Mammary epithelial cell (primary cell): ENCODE results near the gene NDUFAF2.

ENCODE experiments used
- EZH2 ChIP-seq: IDR thresholded peaks from 2 replicates; pipeline ENCODE4 v1.6.1; 2012; ENCODE audit warnings: low read length, inconsistent platforms, borderline replicate concordance
- TF ChIP-seq, protein P1 (sequence below), 2 donors: IDR thresholded peaks in 1 of 2; conservative IDR thresholded peaks in 1 of 2; 2 replicates each; pipeline ENCODE4 v1.5.1; 2011 to 2012; ENCODE audit warnings: inconsistent platforms in 2 of 2, low read length in 2 of 2, mild to moderate bottlenecking in 2 of 2, control low read depth in 1 of 2, low read depth in 1 of 2; ENCODE audit not compliant: insufficient read depth in 1 of 2; ENCODE audit errors: extremely low read depth in 1 of 2

DNA sequence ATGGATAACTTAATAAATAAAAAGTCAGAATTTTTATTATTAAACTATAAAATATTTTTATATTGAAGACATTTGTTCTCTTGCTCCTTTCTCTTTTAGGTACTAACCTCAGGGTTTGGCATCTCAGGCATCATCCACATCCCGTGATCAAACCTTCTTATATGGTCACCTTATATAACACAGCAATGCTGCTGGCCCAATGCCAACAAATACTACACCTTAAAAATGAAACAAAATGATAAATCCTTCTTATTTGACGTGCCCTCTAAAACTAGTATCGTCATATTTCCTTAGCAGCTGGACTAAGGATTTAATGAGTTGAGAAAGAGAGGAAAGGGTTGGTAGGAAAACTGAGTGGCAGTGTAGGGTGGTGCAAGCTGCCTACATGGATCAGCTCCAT is 56.6 kb downstream of the NDUFAF2 start:
- no peak for TF ChIP-seq EZH2
- TF ChIP-seq, protein P1, sequence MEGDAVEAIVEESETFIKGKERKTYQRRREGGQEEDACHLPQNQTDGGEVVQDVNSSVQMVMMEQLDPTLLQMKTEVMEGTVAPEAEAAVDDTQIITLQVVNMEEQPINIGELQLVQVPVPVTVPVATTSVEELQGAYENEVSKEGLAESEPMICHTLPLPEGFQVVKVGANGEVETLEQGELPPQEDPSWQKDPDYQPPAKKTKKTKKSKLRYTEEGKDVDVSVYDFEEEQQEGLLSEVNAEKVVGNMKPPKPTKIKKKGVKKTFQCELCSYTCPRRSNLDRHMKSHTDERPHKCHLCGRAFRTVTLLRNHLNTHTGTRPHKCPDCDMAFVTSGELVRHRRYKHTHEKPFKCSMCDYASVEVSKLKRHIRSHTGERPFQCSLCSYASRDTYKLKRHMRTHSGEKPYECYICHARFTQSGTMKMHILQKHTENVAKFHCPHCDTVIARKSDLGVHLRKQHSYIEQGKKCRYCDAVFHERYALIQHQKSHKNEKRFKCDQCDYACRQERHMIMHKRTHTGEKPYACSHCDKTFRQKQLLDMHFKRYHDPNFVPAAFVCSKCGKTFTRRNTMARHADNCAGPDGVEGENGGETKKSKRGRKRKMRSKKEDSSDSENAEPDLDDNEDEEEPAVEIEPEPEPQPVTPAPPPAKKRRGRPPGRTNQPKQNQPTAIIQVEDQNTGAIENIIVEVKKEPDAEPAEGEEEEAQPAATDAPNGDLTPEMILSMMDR (conservative IDR thresholded peaks at IDR 0.05 in 1 of 2, IDR thresholded peaks at IDR 0.05 in 1 of 2; ENCODE audit: extremely low read depth in 1 of 2, insufficient read depth in 1 of 2, low read depth in 1 of 2, low read length in 2 of 2) = no peak
